GM18508 (cell line): Measurements from ENCODE around the gene PTPN7.
"Not testable (repeated sequence)": the region's sequence is repeated elsewhere in the genome, so short reads cannot be mapped to it uniquely, and the experiment has no call there.

Experiments used
- ATAC-seq: cut with Tn5 transposase; IDR thresholded peaks from one replicate; pipeline ENCODE4 v1.9.1; 2021; ENCODE audit warnings: moderate number of reproducible peaks; ENCODE audit not compliant: insufficient read depth, unreplicated experiment

The PTPN7 gene

DNA sequence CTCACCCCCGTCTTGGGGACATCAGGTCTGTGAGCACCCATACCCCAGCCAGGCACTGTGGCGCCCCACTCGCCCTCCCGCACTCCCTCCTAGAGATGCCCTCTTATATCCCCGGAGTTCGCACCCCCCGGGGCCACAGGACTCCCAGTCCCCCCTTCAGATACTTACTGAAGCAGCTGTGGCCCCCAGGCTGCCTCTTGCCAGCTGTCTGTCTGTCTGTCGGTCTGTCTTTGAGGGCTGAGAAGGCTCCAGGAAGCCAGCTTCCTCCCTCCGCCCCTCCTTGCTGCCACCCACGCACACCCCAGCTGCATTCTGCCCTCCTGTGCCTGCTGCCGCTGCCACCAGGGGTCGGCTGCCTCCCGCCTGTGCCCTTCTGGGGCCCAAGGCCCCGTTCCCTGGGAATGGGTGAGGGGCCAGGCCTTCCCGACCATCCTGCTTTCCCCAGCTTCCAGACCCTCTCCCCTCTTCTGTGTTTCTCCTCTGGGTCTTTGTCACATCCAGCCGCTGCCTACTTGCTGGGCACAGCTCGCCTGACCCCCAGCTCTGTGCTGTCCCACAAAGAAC is at the start of gene PTPN7:
PTPN7 (minus strand) TSS at position 226 of the 564 bp plus-strand sequence. CDS start 1,200 bp downstream, outside the sequence.
- ATAC-seq: no peak

DNA sequence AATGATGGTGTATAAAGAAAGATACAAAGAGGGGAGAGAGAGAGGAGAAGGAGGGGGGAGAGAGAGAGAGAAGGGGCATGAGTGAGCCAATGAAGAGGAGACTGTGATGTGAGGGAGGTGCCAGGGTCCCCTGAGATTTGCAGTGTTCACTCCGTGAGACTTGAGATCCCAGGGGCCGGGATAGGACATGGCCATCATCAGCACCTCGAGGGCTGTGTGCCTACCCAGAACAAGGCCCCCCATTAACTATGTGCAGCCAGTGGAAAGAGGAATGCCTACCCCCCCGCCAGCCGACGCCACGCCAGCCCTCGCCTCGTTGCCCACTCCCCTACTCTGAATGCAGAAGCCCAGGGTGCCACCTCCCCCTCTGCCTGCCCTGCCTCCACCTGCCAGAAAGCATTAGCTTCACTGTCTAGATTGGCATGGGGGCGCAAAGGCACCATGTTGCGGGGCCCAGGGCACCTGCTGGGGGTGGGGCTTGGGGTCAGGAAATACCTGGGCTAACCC is 48.0 kb upstream of the PTPN7 start:
- ATAC-seq: no peak

DNA sequence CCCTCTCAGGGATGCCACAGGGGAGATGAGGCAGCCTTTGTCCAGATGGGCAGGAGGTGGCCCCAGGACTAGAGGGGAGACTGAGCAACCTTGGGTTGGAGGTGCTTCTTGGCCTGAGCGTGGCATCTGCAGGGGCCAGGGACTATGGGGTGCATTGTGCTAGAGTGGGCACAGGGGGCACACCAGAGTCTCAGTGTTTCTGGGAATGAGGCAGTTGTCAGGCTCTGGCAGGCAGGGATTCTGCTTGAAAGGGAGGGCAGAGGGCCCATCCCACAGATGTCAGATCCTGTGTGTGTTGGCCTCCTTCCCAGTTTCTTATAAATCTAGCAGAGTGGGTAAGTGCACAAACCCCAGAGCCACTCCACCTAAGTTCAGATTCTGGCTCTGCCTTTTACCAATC is 46.9 kb upstream of the PTPN7 start:
- ATAC-seq: no peak

DNA sequence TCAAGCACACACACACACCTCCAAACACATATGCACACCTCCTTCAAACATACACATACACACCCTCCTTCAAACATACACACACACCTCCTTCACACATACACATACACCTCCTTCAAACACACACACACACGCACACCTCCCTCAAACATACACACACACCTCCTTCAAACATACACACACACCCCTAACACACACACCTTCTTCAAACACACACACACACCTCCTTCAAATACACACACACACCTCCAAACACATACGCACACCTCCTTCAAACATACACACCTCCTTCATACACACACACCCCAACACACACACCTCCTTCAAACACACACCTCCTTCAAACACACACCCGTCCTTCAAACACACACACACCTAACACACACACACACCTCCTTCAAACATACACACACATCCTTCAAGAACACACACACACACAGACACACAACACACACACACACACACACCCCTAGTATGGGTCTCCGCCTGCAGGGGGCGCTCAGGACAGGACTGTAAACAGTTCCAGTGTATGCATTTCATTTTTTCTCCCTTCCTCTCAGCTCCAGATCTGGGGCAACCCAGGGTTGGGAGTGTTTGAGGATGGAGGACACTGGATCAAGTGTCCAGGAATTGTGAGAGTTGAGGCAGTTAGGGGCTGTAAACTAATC is 45.3 kb upstream of the PTPN7 start:
- no peak for ATAC-seq

DNA sequence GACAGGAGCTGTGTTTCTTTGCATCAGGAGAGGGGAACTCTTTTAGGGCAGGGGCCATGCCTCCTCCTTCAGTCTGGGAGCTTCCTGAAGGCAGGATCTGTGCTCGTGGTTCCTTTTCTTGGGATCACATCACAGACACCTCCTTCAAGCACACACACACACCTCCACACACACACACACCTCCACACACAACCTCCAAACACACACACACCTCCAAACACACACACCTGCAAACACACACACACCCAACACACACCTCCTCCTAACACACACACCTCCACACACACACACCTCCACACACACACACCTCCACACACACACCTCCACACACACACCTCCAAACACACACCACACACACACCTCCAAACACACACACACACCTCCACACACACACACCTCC is 43.7 kb upstream of the PTPN7 start:
- no peak for ATAC-seq

DNA sequence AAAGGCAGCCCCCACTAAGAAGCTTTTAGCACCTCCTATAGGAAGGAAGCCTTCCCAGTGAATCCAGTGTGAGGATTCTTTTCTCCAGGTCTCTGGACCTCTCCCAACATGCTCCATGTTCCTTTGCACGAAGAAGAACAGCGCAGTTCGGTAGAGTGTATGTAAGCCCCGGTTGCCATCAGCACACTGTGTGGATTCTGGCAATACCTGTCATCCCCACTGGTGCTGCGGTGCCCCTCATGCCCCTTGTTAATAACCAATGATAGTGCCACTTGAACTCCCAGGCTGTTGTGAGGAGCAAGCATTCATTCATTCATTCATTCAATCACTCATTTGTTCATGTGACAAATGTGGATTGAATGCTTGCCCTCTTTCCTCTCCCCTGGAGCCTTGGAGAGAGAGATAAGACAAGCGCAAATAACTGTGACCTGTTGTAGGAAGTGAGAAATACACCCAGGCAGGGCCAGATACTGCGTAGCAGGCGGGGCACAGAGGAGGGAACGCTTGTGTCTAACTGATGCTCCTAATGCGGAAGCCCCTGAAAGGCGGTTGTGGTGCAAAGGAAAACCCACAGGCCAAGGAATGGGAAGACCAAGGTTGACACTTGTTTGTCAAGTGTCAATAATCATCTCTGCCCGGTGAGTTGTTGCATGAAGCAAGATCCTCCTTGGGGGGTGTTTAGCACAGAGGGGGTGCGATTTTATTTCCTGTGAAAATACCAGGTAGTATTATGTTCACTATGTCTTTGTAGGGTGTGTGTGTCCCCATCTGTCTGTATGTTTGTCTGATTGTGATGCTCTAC is 43.0 kb upstream of the PTPN7 start:
- ATAC-seq: no peak

DNA sequence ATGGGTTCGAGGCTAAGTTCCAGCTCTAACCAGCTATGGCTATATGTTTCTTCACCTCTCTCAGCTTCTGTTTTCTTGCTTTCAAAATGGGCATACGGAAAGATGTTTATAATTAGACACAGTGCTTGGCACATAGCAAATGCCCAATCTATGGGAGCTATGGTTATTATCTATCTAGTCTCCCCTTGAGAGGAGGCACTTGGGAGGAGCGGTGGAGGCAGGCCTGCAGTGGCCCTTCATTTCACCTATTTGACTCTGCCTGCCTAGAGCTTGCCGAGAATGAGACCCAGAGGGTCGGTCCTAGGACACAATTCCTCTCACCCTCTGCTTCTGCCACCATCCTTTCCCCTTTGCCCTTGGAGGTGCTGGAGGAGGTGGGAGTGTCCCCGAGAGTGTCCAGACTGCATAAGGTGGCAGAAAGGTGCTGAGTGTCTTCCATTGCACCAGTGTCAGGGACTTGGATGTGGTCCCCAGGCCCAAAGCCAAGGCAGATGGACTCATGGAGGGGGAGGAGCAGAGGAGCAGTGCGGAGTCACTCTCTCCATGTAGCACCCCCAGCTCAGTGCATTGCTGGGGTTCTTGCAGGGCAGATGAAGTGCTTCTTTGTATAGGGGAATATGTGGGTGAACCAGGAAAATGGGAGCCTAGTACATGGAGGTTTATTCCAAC is 42.2 kb upstream of the PTPN7 start:
- ATAC-seq: no peak

DNA sequence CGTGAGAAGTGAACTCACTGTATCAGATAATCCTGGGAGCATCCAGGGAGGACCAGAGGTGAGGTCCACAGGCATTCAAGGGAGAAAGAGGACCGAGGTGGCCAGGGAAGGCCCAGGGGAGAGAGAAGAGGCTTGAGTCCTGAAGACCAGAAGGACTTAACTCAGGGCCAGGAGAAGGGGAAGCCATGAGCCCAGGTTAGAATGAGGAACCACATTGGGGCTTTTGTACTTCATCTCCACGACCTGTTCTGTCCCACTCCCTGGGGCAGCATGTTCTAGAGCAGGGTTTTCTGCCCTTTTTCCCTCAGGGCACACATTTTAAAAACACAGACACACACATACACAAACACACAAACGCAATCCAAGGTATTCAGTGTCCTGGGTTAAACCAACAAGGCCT is 41.6 kb upstream of the PTPN7 start:
- ATAC-seq: no peak

DNA sequence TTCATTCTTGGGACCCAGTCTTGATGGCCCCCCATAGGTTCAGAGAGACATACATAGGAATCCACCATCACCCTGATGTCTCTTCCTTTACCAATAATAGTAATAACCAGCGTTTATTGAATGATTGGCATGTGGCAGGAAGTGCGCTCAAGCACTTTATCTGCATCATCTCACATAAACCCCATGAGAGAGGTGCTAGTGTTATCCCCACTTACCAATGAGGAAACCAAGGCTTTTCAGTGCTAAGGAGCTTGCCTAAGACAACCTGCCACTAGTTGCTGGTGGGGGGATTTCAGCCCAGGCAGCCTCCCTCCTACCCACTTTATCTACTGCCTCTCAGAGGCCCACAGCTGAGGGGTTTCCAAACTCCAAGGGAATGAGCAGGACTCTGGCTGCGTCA is 40.9 kb upstream of the PTPN7 start:
- ATAC-seq: no peak

DNA sequence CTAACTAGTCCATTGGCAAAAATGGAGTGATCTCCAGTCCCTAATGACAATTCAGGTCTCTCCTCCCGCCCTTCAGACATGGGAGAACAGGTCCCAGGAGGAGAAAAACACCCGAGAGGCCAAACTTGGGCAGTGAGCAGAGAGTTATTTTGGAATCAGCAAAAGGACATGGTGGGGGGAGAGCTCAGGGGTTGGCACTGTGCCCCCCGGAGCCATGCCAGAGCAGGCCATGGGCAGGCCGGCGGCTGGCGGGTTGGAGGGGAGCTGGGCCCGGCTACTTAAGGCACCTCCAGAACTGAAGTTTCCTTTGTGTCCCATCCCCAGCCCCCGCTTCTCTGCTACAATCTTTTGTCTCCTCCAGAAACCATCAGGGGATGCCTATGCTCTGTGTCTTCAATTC is 40.3 kb upstream of the PTPN7 start:
- no peak for ATAC-seq

DNA sequence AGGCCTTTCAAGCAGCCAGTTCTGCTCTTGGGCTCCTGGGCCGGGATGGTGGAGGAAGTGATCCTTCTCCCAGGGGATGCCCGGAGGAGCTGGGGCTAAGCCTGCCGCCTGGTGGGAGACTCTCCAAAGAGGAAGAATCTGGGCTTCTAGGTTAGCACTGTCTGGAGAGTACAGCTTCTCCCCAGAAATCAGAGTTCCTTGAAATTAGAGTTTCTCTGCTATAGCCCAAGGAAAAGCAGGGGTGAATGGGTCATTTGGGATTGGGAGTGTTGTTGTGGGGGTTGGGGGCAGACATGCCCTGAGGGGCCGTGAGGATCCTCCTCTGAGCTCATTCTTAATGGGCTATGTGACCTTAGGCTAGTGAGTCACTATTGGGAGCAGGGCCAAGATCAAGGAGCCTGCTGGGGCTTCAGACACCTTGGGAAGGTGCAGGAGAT is 39.7 kb upstream of the PTPN7 start:
- ATAC-seq: no peak

DNA sequence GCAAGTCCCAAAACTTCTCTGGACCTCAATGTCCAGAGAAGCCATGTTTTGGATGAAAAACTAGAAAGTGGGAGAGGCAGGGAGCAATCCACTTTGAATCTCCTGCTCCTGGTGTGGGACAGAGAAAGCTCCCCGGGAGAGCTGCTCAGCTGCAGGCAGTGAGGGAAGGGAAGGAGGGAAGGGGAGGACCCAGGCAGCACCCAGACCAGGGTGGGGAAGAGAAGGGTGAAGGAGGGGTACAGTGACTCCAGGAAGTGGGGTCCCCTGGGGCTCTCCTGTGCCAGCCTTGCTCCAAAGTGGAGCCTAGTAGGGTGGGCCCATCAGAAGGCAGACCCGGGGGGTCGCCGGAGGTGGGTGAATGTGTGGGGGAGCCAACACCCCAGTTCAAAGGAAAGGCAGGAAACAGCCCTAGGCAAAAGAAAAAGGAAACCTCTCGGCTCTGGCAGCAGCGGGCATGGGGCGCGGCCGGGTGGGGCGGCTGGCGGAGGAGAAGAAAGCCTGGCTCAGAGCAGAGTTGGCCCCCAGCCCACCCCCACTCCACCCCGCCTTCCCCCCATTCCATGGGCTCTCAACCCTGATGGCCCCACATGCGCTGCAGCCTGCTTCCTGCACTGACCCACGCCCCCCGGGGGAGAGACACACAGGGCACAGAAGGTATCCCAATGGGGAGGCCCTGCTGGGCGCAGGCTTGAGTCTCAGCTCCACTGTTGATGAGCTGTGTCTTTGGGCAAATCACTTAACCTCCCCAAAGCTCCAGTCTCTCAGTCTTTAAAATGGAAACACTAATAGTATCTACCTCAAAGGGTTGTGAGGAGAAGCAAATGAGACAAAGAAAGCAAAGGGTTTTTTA is 38.9 kb upstream of the PTPN7 start:
- no peak for ATAC-seq

DNA sequence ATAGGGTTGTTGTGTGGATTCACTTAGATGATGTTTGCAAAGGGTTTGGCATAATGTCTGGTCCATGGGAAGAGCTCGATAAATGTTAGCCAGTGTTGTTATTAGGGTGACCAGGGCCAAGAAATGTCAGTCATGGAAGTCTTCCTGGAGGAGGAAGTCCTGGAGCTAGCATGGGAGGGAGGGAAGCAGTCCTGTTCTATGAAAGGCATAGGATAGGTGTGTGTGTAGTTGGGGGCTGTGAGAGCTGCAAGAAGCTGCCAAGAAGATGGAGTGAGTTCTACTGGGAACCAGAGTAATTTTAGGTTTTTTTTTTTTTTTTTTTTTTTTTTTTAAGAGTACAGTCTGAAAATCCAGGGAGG is 37.9 kb upstream of the PTPN7 start:
- ATAC-seq: no peak

DNA sequence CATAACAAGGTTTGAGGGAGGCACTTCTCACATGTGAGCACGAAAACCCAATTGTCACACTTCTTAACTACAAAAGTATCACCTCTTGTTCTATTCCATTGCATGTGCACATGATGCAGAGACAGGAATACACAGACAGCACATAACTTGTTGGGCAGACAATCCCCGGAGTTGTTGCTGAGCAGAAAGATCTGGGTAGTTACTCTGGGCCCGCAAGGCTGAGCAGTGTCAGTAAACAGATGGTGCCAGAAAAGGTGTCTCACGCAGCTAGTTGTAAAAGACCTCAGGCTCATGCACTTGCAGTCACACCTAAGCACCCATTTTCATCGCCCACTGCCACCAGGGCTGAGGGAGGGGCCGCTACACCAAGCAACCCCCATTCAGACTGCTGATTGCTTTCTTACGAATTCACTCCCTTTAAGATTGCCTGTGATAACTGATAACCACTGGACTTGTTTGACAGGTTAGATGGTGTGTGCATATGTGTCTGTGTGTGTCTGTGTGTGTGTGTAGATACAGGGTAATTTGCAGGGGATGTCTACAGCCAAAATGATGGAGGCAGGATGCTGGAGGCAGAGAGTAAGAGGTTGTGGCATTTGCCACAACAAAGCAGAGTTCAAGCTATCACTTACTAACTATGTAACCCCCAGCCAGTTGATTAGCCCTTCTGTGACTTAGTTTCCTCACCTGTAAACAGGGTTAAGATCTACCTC is 37.4 kb upstream of the PTPN7 start:
- ATAC-seq: no peak

DNA sequence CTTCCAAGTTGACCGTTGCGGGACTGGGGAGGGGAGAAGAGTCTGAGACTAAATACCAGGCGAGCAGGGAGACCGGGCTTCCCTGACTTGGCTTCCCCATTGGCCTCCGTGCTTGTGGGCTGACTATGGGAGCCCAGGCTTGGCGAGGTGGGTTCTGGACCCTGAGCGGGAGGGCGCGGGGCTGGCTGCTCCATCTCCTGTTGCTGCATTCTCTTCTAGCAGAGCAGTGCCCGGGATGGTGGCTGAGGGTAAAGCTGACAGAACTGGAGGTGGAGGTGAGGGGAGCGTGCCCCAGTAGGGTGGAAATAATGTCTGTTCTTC is 33.9 kb upstream of the PTPN7 start:
- ATAC-seq: no peak

DNA sequence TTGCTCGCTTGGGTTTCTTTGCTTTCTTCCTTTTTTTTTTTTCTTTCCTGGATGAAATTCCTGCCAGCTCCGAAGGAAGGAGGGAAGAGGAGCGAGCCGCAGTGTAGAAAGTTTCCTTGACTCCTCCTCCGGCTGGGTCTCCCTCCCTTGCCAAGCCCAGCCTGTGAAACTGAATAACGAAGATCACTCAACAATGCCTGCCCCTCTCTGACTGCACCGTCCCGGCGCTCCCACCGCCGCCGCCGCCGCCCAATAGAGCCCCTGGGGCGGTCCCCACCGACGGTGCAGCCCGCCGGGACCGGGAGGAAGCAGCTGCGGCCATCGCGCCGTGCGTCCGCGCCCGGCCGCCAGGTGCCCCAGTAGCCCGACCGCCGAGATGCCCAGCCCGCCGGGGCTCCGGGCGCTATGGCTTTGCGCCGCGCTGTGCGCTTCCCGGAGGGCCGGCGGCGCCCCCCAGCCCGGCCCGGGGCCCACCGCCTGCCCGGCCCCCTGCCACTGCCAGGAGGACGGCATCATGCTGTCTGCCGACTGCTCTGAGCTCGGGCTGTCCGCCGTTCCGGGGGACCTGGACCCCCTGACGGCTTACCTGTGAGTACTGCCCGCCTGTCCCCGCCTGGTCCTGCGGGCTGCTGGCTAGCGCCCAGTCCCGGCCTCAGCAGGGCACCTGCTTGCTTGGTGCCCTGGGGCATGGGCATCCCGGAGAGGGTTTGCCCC is 33.4 kb upstream of the PTPN7 start, which contains the start of gene LGR6:
LGR6 (plus strand) TSS at position 186 of the 714 bp plus-strand sequence; CDS start at position 377, 191 bp downstream.
- ATAC-seq: no peak

DNA sequence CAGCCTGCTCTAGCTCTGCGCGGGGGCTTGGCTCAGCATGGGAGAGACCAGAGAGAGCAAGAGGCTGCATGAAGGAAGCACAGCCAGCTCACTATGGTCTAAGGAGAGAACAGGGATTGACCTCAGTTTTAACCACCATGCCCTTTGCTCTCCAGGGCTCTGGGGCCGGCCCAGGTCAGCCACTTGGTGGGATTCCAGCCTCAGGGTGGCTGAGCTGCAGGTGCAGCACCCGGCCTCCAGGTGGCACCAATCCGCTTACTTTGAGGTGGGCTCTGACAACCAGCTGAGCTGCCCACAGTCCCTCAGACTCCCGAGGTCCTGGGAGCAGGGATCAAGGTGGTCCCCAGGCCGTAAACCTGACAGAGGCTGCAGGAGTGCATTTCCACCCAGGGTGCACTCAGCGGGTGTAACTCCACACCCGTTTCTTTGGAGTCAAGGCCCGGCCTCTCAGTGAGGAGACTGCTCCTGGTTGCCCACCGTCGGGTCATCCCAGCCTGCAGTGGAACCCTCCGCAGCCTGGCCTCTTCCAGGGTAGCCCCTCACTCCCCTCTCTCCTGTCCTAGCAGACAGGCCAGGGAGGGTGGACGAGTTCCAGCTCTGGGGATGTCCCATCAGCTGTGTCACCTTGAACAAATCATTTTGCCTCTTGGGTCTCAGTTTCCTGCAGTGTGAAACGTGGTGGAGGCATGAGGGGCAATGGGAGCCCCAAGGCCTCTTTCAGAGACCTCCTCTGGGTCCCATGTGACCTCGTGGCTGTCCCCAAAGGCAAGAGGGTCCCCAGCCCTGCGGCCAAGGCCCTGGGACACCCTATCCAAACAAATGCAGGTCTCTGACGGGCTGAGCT is 32.6 kb upstream of the PTPN7 start:
- no peak for ATAC-seq

DNA sequence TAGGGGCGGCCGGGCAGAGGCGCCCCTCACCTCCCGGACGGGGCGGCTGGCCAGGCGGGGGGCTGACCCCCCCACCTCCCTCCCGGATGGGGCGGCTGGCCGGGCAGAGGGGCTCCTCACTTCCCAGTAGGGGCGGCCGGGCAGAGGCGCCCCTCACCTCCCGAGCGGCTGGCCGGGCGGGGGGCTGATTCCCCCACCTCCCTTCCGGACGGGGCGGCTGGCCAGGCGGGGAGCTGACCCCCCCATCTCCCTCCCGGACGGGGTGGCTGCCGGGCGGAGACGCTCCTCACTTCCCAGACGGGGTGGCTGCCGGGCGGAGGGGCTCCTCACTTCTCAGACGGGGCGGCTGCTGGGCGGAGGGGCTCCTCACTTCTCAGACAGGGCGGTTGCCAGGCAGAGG is 31.0 kb upstream of the PTPN7 start:
- not testable (repeated sequence) for ATAC-seq
